ENCODE measurements around the gene MAPKAP1. TPM values are rescaled to one million over a fixed set of nuclear protein-coding genes. Genes with fewer than 3 reads are reported as not detected.

MAPKAP1 gene
- total and polyA plus RNA-seq, 2 experiments from 2014 or later, result 66.7 to 85.6 TPM

GRCh38 chr9:125682340-125682739, 24.7 kb downstream of the MAPKAP1 start:
- no peaks in the 10 kb centered on the region for H3K9me3 ChIP-seq (ENCODE audit: low read depth)
- H3K27ac ChIP-seq, result no peak overlapping the region
- H3K4me1 ChIP-seq (ENCODE audit: low read depth), result no peaks in the 10 kb centered on the region
- no peak for DNase-seq (ENCODE audit: low read depth in 1 of 2, low spot score in 1 of 2)
- TF ChIP-seq, protein P1, sequence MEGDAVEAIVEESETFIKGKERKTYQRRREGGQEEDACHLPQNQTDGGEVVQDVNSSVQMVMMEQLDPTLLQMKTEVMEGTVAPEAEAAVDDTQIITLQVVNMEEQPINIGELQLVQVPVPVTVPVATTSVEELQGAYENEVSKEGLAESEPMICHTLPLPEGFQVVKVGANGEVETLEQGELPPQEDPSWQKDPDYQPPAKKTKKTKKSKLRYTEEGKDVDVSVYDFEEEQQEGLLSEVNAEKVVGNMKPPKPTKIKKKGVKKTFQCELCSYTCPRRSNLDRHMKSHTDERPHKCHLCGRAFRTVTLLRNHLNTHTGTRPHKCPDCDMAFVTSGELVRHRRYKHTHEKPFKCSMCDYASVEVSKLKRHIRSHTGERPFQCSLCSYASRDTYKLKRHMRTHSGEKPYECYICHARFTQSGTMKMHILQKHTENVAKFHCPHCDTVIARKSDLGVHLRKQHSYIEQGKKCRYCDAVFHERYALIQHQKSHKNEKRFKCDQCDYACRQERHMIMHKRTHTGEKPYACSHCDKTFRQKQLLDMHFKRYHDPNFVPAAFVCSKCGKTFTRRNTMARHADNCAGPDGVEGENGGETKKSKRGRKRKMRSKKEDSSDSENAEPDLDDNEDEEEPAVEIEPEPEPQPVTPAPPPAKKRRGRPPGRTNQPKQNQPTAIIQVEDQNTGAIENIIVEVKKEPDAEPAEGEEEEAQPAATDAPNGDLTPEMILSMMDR (IDR thresholded peaks at IDR 0.05; ENCODE audit: low read depth, low read length), result no peak
- no peak overlapping the region for H3K4me3 ChIP-seq
- no peaks in the 10 kb centered on the region for H3K27me3 ChIP-seq
- no peaks in the 10 kb centered on the region for H3K36me3 ChIP-seq

DNA sequence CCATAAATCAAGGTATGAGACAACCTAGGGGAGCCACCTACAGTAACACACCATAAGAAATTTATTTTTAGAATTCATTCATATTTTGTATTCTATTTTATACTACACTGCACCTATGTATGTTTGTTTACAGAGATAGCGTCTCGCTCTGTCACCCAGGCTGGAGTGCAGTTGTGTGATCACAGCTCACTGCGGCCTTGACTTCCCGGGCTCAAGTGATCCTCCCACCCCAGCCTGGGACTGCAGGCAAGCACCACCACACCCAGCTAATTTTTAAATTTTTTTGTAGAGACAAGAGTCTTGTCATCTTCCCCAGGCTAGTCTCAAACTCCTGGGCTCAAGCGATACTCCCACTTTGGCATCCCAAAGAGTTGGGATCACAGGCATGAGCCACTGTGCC, 25.4 kb downstream of the MAPKAP1 start:
- no peaks in the 10 kb centered on the region for H3K9me3 ChIP-seq (ENCODE audit: low read depth)
- H3K27me3 ChIP-seq, result no peaks in the 10 kb centered on the region
- no peak overlapping the region for H3K4me3 ChIP-seq
- H3K36me3 ChIP-seq, result no peaks in the 10 kb centered on the region
- DNase-seq (ENCODE audit: low read depth in 1 of 2, low spot score in 1 of 2), result no peak
- no peak overlapping the region for H3K27ac ChIP-seq
- H3K4me1 ChIP-seq (ENCODE audit: low read depth), result no peaks in the 10 kb centered on the region
- TF ChIP-seq, protein P1 (IDR thresholded peaks at IDR 0.05; ENCODE audit: low read depth, low read length), result no peak

DNA sequence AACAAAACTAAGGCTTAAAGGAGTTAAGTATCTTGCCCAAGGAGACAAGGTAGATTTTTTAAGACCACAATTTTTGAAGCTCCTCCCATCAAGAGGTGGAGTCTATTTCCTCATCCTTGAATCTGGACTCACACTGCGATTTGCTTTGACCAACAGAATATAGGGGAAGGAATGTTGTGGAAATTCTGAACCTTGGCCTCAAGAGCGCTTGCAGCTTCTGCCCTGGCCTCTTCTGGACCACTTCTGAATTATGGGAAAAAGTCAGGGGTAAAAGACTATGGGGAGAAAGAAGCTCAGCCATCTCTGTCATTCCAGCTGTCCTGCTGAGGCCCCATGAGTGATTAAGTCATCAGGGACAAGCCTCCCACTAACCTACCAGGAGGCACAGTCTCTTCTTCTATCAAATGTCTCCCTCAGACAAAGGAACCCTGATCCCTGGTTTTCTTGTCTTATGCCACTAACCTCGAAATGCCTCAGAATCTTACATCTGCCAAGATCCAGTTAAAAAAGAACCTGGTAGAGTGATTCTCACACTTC, 25.9 kb downstream of the MAPKAP1 start:
- TF ChIP-seq, protein P1 (IDR thresholded peaks at IDR 0.05; ENCODE audit: low read depth, low read length), result no peak
- no peak overlapping the region for H3K4me3 ChIP-seq
- H3K27me3 ChIP-seq, result no peaks in the 10 kb centered on the region
- no peaks in the 10 kb centered on the region for H3K4me1 ChIP-seq (ENCODE audit: low read depth)
- H3K27ac ChIP-seq, result no peak overlapping the region
- no peaks in the 10 kb centered on the region for H3K9me3 ChIP-seq (ENCODE audit: low read depth)
- no peak for DNase-seq (ENCODE audit: low read depth in 1 of 2, low spot score in 1 of 2)
- H3K36me3 ChIP-seq, result no peaks in the 10 kb centered on the region

- TF ChIP-seq, protein P1 (IDR thresholded peaks at IDR 0.05; ENCODE audit: low read depth, low read length), result no peak
- no peak for DNase-seq (ENCODE audit: low read depth in 1 of 2, low spot score in 1 of 2)
- H3K4me3 ChIP-seq, result no peak overlapping the region
- H3K36me3 ChIP-seq, result no peaks in the 10 kb centered on the region
- no peak overlapping the region for H3K27ac ChIP-seq
- no peaks in the 10 kb centered on the region for H3K4me1 ChIP-seq (ENCODE audit: low read depth)
- no peaks in the 10 kb centered on the region for H3K27me3 ChIP-seq
- H3K9me3 ChIP-seq (ENCODE audit: low read depth), result no peaks in the 10 kb centered on the region
Measured at GRCh38 chr9:125680445-125680844, 26.6 kb downstream of the MAPKAP1 start.

- no peak for DNase-seq (ENCODE audit: low read depth in 1 of 2, low spot score in 1 of 2)
- TF ChIP-seq, protein P1 (IDR thresholded peaks at IDR 0.05; ENCODE audit: low read depth, low read length), result no peak
- H3K4me3 ChIP-seq, result no peak overlapping the region
Measured at GRCh38 chr9:125679597-125680189, 27.3 kb downstream of the MAPKAP1 start.

More at GRCh38 chr9:125679597-125680189, 27.3 kb downstream of the MAPKAP1 start:
- Histone ChIP-seq H3K27ac (no peak overlapping the region), H3K4me1 (ENCODE audit: low read depth) (no peaks in the 10 kb centered on the region), H3K9me3 (ENCODE audit: low read depth) (no peaks in the 10 kb centered on the region), H3K36me3 (no peaks in the 10 kb centered on the region), H3K27me3 (no peaks in the 10 kb centered on the region)

Data from cardiac muscle cell (in vitro differentiated cells and primary cell).